Effector CD4-positive, alpha-beta T cell (primary cell): ENCODE results near the gene CCN6.
"Not testable (repeated sequence)": the region's sequence is repeated elsewhere in the genome, so short reads cannot be mapped to it uniquely, and the experiment has no call there.

Experiments
- DNase-seq: peaks from one replicate; pipeline ENCODE4 v3.0.0-alpha.2; 2020

CCN6 gene

DNA sequence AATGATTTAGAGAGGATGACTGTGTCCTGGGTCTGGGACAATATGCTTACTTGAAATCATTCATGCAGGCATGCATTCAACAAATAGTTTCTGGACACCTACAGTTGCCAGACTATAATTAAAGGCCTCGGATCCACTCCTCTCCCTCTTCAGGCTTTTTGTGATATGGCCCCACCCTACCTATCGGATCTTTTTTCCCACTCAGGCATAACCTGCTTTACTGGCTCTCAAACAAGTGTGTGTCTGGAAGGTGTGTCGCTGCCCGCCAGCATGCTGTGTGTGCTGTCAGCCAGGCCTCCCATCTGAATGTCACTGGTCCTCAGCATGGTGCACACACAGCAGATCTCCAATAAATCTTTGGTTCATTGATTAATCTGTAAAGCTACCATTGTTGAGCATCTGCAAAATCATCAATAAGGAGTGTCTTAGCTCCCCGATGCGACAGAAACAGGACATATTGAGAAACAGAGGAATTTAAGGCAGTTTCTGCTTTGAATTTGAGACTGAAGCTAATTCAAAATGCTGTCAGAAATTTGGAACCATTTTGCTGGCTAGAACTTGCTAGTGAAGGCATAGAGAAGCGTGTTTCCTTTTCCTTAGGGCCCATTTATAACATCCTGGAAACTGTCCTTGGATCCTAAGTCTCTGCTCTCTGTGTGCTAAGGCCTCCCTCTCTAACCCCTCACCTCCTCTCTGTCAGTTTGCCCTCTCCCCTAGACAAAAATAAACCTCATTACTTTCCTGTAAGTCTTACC, 23.5 kb upstream of the CCN6 start:
- DNase-seq: no peak

DNA sequence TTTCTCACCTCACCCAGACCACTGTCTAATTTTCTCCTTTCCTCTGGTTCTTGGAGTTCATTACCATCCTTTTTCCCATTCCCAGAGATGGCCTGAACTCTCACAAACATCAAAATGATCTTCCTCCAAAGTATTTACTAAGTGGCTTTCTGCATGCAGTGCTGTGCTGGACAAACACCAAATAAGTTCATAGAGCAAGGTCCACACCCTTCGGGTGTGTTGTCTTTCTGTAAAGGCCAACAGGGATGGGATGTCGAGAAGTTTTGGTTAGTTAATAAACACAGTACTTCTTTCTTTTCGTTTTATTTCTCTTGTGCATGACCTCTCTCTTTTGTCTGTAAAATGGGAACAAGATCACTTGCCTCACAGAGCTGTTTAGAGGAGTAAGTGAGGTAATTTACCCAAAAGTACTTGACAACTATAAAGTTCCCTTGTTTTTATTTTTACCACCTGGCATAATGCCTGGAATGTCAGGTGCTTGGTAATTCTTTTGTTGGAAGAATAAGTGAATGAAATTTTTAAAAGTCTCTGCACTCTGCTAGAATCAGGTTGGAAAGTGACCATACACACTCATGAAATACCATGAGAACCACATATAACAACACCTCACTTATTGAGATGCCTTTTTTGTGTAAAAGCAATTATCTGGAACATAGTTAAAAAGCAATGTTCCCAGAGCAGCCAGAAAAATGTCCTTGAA, 22.8 kb upstream of the CCN6 start:
- no peak for DNase-seq

DNA sequence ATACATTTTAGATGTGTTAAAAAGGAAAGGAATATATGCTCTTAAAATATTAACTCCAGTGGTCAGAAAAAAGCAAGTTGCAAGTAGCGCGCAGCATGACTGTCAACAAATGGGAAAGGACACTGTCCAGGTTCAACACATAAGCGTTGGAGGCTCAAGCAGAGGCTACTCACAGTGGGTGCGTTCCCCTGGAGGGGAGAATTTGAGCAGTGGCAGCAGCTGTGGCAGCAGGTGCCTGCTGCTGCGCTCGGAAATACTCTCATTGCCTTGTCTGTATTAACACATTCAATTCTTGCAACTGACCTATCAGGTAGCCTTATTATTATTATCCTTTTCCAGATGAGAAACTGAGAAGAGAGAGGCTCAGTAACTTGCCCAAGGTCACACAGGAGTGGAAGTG, 21.9 kb upstream of the CCN6 start:
- no peak for DNase-seq

DNA sequence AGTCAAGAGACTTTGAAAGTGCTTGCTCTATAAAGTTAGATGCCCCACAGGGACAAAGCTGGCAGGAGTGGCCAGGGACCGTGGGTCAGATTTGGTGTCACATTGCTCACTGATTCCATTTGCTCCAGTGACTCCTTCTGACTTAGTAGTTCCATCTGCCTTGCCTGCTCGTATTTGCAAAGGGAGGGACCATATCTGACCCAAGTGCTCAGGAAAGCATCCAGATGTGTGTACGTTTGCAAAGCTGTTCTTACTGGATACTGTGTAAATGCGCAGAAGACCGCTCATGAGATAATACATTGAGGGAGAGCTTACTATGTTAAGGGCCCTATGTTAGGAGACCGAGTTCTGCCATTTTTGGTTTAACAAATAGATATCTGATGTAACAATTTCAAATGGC, 21.2 kb upstream of the CCN6 start:
- no peak for DNase-seq

DNA sequence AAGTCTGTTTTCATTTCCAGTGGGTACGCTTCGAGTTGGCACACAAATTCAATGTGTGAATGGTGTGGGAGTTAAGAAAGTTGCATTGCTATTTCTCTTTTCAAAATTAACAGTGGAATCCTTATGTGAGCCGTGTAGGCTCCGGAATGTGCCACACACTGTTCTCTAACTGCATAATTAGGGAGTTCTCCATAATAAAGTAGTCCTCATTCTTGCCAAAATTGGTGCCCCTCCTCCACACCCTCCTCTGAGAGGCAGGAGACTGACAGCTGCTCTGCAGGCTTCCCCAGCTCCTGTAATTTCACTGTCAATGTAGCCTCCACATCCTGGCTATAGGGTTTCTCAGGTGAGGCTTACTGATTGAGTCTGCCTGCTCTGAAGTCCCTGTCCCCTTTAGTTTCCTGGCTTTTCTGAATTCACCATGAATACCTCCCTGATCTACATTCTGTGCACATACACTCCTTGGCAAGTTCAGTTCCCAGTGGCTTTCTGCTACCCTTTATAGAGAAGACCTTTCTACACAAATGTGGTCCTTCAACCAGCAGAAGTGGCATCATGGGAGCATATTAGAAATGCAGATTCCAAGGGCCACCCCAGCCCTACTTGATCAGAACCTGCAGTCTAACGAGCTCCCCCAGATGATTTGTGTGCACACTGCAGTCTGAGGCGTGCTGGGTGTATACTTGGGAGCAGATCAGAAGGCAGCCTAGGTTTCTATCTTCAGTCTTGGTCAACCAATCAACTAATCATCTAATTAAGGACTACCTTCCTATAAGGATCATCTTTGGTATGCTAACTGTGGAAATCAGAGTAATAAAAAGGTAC, 19.9 kb upstream of the CCN6 start:
- no peak for DNase-seq

DNA sequence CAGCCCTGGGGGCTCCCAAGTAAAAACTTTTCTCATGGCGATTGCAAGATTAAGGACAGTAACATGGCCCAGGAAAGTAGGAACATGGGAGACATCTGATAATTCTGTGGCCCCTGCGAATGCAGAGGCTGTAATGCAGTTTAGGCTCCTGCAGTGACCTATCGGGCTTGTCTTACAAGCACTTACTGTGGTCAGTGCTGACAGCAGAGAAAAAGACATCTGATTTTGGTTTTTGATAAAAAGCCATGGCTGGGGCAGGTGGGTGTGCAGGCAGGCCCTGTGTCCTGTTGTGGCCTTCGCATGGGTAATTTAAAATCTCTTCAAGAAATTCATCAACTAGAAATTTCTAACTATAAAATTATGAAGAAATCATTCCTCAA, 19.3 kb upstream of the CCN6 start:
- no peak for DNase-seq

DNA sequence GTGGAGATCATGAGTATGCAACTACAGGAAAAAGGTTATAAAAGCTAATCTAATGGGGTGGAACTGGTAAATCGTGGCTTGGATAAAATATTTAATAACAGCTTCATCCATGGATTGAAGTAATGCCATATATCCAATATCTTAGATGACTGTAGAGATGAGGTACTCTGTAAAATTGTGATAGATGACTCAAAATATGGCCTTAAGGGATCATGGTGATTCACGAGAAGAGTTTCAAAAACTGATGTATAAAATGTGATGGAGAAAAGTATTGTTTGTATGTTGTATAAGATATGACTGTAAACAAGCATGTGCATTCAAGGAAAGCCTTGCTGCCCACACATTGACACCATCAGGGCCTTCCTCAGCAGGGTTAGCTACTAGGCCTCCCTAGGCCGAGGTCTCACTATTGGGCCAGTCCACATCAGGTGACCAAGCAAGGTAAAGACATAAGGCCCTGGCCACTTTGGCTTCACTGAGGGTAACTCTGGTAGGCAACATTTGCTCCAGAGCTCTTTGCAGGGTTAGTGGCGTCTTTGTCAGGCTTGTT, 17.7 kb upstream of the CCN6 start:
- no peak for DNase-seq

DNA sequence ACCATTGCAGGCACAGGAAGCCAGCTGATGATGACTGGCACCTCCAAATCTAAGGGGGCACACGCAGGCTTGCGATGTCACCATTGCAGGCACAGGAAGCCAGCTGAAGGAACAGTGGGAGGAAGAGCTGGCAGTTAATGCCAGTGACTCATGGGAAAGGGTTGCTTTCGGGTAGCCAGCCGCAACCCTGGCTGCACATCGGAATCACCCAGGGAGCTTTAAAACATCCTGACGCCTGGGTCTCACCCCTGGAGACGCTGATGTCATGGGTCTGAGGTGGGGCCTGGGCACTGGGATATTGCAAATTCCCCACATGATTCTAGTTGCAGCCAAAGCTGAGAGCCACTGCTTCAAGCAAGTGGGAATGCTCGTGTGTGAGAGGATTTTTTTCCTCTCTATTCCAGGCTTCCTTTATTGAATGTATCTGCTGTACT, 16.1 kb upstream of the CCN6 start:
- DNase-seq: no peak

DNA sequence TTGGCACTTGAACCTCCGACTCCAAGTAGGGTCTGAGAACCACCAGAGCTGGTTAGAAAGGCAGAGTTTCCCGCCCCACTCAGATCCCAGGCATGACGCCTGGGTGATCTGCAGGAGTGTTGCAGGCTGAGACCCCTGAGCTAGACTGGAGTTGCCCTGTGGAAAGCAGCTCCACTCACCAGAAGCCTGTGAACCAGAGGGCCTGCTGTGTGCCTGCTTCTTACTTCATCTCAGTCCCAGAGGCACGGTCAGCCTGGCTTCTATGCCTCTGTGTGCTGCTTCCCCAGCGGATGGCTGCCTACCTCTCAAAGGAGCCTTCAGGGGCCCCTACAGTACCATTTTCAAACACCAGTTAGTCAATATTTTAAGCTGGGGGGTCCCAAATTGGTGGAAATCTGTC, 15.6 kb upstream of the CCN6 start:
- DNase-seq: no peak

DNA sequence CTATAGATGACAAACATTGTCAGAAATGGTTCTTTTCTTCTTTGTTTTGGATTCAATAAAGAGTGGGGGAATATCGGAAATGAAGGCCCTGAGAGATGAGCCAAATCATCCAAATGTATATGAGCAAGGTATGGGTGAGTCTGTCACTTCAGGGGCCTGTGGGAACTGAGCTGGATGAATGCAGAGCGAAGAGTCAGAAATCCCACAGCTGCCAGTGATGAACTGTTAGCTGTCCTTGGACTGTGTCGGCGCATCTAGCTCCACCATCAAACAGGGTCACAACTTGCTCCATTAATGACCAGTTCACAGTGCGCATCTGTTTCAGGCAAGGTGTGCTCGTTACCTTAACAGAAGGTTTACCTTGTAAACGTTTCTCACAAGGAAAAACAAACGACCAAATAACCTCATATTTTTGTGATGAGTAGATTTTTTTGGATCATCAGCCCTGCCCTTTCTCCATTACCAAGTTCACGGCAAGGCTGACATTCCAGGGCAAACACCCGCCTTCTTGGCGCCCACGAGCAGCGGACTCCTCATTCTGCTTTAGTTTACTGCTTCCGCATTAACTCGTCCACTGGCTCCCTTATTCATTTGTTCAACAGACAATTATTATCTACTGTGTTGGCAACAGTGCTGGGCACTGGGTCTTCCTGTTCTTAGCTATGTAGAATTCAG, 15.0 kb upstream of the CCN6 start:
- no peak for DNase-seq

DNA sequence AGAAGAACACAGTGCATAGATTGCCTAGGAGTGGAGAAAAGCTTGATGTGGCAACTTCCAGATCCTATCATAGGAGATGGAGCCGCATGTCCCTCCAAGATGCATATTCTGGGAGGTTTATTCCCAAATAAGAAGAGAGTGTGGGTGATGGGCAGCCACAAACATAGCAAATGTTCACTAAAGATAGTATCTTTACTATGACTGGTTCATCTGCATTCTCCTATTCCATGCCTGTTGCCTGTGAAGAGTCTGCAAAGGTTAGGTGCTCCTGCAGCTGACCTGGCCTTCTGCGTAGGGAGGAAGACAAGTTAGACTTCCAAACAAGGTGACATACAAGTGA, 14.5 kb upstream of the CCN6 start:
- no peak for DNase-seq

DNA sequence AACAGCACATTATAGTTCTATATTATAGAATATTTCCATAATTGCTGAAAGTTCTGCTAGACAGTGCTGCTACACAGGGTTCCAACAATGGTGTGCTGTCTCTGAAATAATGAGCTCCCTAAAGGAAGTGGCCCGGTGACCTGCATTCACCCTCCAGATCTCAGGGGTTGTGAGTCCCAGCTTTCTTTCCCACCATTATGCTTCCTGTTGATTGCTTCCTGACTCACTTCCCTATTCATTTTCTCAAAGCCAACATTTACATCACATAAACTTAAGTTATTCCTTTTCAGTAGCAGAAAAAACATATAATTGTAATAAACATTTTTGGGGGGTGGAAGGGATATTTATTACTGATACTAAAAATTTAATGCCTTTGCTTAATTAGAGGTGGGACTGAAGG, 12.9 kb upstream of the CCN6 start:
- DNase-seq: no peak

DNA sequence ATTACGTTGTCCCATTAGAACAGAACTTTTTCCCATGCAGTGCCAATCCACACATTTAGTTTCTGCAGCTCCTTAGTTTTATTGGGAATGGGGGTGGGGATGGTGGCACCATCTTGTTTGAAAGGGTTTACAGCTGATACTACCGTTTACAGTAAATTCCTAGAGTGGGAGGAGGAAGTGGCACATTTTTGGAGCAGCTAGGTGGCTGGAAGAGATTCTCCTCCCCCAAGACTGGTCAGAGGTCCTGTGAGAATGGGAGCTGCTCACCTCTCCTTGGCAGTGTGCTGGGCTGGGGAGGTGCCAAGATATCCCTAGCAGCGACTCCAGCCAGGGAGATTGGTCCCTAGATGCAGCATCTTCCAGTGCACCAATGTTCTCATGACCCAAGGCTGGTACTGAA, 12.4 kb upstream of the CCN6 start:
- no peak for DNase-seq

DNA sequence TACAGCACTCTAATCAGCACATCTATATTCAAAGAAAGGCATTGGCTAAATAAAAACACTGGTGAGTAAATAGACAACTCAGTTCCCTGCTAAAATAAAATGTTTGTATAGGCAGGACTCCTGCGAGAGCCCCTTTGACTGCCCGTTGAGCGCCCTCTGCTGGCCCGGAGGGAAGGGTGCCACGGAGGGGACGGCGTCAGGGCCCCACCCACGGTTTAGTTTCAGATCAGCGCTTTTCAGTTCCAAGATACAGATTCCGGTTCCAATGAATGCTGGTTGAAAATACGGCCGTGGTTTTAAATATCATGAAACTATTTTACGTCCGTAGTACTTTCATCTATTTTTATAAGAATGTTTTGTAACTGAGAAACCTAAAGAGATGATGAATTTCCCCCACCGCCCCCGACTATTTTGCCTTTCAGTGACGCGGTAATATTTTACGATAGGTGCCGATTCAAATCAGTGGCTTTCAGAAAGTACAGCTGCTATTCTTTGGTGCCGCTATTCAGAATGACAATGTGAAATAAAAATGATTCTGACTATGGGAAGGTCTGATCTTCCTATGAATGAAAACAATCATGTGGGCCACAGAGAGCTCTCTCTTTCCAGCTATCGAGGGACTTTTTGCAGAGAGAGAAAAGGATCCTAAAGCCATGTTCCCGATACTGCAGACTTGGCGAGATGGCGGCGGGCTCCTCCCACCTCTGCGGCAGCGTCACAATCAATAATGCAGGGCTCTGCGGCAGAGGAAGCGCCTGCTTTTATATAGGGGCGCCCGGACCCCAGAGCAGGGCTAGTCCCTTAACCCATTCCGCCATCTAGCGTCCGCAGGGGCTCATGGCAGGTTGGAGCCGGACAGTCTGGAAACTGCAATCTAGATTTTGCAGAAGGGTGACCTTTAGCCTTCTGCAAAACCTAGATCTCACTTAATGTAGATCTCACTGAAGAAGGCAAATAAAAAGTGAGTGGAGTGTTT, 10.6 kb upstream of the CCN6 start:
- peak; percentile 93 for DNase-seq

DNA sequence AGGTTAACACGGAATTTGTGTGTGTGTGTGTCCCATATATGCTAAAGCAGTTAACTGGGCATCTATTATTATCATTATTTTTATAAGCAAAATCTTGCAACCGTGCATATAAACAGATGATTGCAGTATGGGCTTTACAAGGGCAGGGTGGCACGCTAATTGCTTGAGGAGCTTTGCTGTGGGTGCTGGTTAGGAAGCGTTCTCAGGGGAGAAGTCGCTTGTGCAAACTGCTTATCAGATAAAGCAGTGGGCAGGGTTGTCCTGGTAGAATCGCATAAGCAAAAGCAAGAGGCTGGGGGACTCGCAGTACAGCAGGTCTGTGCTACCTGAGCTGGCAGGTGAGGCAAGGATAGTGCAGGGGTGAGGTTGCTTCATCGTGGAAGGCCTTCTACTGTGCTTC, 9.7 kb upstream of the CCN6 start:
- DNase-seq: no peak

DNA sequence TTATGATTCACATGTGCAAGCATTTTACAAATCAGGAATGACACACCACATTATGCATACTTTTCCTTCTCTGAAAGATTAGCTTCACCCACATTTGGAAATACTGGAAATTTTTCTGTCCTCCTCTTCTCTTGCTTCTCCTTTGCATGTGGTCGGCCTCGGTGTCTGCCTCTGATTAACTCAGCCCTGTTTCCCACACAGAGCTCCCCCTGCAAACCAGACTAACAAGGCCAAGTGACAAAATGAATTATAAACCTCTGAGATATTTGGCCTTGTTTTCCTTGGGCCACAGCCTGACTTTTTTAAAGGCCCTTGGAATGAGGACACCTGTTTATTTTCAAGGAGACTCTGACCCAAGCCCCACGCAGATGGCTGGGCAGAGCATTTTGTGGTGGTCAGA, 9.0 kb upstream of the CCN6 start:
- no peak for DNase-seq

DNA sequence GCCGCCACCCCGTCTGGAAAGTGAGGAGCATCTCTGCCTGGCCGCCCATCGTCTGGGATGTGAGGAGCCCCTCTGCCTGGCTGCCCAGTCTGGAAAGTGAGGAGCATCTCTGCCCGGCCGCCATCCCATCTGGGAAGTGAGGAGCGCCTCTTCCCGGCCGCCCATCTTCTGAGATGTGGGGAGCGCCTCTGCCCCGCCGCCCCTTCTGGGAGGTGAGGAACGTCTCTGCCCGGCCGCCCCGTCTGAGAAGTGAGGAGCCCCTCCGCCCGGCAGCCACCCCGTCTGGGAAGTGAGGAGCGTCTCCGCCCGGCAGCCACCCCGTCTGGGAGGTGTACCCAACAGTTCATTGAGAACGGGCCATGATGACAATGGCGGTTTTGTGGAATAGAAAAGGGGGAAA, 6.4 kb upstream of the CCN6 start:
- not testable (repeated sequence) for DNase-seq

DNA sequence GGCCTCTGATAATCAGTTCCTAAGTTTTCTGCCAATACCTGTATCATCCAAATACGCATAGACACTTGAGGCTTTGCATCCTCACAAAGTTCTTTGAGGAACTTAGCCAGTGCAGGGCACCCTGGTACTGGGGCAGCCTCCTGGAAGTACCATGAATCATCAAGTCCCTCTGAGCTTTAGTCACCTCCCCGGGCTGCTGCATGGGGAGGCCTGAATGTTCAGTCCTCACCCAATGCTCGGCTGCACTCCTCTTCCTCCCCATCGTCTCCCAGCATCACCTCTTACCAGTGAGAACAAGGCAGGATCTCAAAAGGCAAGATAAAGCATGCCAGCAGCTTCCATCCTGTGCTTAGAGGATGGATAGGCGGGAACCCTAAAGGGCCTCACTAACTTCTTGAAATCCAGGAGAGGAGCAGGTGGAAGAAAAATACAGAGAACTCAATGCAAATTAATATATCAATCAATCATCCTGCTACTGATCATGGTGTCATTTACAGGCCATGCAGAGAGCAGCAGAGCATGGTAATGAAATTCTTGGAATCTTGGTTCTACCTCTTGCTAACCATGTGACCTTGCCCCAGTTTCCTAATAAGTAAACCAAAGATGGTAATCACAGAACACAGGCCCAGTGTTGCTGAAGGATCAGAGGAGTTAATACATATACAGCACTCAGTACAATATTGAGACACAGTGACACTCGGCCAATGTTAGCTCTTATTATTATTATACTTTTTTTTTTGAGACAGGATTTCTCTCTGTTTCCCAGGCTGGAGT, 4.7 kb upstream of the CCN6 start:
- DNase-seq: no peak

DNA sequence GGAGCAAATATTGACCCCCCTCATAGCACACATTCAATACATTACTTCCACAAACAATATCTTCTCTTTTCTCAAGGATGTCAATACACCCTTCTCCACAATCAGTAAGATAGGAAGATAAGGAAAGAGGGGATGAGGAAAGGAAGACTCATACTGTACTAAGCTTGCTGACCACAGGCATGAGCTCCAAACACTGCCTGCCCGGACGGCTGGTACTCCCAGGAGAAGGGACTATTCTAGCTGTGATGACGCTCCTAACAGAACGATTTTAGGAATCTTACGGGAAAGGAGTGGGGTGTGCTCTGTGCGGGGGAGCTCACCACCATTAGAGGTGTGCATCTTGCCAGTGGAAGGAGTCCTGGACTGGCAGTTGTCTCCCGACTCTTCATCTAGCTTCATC, 3.9 kb upstream of the CCN6 start:
- no peak for DNase-seq

DNA sequence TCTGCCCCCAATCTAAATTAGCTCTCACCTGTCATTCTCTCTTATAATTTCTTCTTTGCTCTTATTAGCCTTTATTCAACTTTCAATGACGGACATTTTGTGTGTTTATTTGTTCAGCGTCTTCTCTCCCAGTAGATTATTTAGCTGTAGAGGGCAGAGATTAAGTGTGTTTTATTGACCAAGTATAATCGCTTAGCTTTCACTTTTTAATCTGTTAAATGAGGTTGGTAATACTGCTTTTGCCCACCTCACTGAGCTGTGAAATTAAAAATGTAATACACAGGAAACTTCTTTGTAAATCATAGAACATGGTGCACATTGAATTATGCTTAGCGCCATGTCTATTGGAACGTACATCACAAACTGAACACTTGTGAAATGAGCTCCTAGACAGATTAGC, 3.5 kb upstream of the CCN6 start:
- DNase-seq: no peak

DNA sequence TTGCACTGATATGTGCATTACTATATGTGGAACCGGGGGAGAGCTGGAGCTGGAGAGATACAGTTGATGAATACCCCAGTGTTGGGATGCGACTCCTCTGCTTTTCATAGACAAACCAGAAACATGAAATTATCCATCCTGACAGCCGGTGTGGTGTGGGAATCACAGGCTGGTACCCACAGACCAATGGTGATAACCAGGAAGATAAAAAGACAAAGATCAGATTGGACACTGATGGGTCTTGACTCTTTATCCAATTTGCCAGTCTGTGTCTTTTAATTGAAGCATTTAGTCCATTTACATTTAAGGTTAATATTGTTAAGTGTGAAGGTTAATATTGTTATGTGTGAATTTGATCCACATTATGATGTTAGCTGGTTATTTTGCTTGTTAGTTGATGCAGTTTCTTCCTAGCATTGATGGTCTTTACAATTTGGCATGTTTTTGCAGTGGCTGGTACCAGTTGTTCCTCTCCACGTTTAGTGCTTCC, 2.6 kb upstream of the CCN6 start:
- not testable (repeated sequence) for DNase-seq
